ENCODE results near the gene IL20RB. TPM values are rescaled to one million over a fixed set of nuclear protein-coding genes. Genes with fewer than 3 reads are reported as not detected.
"Not testable (repeated sequence)": the region's sequence is repeated elsewhere in the genome, so short reads cannot be mapped to it uniquely, and the experiment has no call there.

The IL20RB gene
- polyA plus RNA-seq, 1 donor, result 0.72 TPM

DNA sequence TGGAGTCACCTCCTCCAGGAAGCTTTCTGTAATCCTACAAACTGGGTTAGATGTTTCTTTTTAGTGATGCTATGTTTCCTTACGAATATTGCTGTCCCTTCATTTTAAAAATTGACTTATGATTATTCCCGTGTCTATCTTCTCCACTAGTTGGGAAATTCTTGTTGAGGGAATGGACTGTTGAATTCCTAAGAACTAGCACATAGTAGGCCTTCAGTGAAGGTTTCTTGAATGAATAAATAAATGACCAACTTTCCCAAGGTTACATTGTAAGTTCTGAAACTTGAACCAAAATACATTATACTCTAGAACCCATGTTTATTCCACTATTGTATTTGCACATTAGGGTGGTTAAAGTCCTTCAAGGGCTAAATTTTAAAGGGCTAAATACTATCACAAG lies 812 bp upstream of the IL20RB start:
- DNase-seq, result no peak
- no peak overlapping the region for H3K4me3 ChIP-seq (ENCODE audit: low read length)
- H3K9me3 ChIP-seq (ENCODE audit: control insufficient read depth, low read depth, low read length), result no peaks in the 10 kb centered on the region
- no peaks in the 10 kb centered on the region for H3K36me3 ChIP-seq (ENCODE audit: control insufficient read depth, insufficient read depth, low read length)
- peak overlapping the region; percentile 63 for H3K27ac ChIP-seq (ENCODE audit: low read length)
- no CpG with 5 or more reads among the region's 2 CpGs for WGBS (ENCODE audit: insufficient coverage, low lambda C conversion rate)
- H3K27me3 ChIP-seq (ENCODE audit: control insufficient read depth, insufficient read depth, low read length), result no peaks in the 10 kb centered on the region
- H3K4me1 ChIP-seq (ENCODE audit: control insufficient read depth, insufficient read depth, low read length), result peaks cover 17% of the 10 kb centered on the region

DNA sequence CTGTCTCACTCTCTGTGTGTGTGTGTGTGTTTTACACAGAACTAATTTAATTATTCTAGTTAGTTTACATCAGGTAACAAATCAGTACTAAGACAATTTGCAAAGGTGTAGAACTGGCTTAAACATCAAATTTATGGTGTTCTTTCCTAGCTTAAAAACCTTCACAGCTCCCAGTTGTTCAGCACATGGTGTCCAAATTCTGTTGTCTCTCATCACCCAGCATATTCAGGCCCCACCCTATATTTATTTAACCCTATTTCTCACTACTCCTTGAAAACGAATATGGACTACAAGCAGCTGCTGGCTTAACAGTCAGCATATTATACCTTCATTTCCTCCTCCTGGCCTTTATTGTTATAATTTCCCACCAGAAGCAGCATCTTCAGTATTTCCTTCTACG lies 1.2 kb downstream of the IL20RB start:
- Histone ChIP-seq H3K27ac (ENCODE audit: low read length) (no peak overlapping the region), H3K27me3 (ENCODE audit: control insufficient read depth, insufficient read depth, low read length) (no peaks in the 10 kb centered on the region), H3K4me3 (ENCODE audit: low read length) (no peak overlapping the region), H3K4me1 (ENCODE audit: control insufficient read depth, insufficient read depth, low read length) (peaks cover 17% of the 10 kb centered on the region), H3K9me3 (ENCODE audit: control insufficient read depth, low read depth, low read length) (no peaks in the 10 kb centered on the region), H3K36me3 (ENCODE audit: control insufficient read depth, insufficient read depth, low read length) (no peaks in the 10 kb centered on the region)
- no peak for DNase-seq
- WGBS (ENCODE audit: insufficient coverage, low lambda C conversion rate), result 100% methylated on average over 1 of the region's 2 CpGs

DNA sequence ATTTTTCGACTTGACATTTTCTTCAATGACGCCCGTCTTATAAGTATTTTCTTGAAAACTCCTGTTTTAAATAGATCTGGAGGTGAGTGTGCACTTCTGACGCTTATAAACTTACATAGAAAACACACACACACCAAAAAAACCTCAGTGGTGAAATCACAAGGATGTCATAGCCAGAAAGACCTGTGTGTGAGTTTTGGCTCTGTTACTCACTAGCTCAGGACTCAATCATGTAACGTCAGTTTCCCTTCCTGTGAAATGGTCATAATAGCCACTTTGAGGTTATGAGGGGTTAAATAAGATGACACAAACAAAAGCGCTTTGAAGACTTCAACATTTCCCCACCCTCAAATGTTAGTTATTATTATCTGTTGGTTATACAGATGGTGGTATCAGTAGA lies 1.8 kb downstream of the IL20RB start:
- peaks cover 16% of the 10 kb centered on the region for H3K4me1 ChIP-seq (ENCODE audit: control insufficient read depth, insufficient read depth, low read length)
- no peak for DNase-seq
- H3K27ac ChIP-seq (ENCODE audit: low read length), result no peak overlapping the region
- H3K9me3 ChIP-seq (ENCODE audit: control insufficient read depth, low read depth, low read length), result no peaks in the 10 kb centered on the region
- no peak overlapping the region for H3K4me3 ChIP-seq (ENCODE audit: low read length)
- H3K27me3 ChIP-seq (ENCODE audit: control insufficient read depth, insufficient read depth, low read length), result no peaks in the 10 kb centered on the region
- H3K36me3 ChIP-seq (ENCODE audit: control insufficient read depth, insufficient read depth, low read length), result no peaks in the 10 kb centered on the region
- WGBS (ENCODE audit: insufficient coverage, low lambda C conversion rate), result no CpG with 5 or more reads among the region's 6 CpGs

DNA sequence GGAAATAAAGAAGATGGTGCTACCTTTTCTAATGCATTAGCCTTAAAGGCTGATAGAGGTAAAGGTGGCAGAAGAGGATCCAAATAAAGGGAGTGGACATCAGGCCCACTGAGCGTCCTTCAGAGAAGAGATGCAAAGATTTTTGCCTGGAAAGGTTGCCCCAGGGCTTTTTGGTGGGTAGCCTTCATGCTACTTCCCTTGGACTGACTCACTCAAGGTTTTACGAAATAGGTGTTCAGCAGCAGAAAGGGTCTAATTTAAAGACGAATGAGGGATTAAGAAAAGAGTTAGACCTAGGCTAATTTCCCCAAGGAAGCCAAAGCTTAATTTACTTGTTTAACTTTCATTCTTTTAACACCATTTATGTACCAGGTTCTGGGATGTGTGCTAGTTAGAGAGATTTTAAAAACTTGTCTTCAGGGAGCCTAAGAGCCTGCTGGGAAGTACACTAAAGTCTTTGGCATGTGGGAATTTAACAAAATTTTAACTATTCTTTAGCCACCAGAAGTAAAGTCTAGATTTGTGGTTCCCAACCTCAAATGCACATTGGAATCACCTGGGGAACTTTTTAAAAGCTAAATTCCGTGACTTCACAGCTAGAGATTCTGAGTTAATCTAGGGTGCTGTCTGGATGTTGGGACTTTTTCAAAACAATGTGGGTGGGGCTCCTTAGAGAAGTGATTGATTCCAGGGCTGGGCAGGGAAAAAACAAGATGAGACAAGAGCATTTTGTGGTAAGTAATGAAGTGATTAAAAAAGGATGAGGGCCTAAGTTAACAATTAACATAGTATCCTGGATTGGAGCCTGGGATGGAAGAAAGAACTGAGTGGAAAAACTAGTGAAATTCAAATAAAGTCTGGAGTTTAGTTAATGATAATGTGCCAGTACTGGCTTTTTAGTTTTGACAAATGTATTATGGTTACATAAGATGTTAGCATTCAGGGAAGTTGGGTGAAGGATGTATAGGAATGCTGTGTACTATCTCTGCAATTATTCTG lies 3.4 kb downstream of the IL20RB start:
- Histone ChIP-seq H3K27ac (ENCODE audit: low read length) (no peak overlapping the region), H3K4me3 (ENCODE audit: low read length) (no peak overlapping the region)
- WGBS (ENCODE audit: insufficient coverage, low lambda C conversion rate), result 92% methylated on average over 2 of the region's 4 CpGs

DNA sequence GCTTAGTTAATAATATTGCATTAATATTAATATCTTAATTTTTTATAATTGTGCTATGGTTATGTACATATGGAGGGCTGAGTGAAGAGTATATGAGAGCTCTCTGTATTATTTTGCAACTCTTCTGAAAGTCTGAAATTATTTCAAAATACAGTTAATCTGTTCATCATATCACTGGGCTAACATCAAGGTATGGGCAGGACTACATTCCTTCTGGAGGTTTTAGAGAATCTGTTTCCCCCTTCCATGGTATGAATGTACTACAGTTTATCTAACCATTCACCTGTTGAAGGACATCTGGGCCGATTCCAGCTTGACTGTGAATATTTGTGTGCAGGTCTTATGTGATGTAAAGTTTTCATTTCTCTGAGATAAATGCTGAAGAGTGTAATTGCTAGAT lies 5.1 kb downstream of the IL20RB start:
- Histone ChIP-seq H3K36me3 (ENCODE audit: control insufficient read depth, insufficient read depth, low read length) (no peaks in the 10 kb centered on the region), H3K9me3 (ENCODE audit: control insufficient read depth, low read depth, low read length) (no peaks in the 10 kb centered on the region), H3K4me3 (ENCODE audit: low read length) (no peak overlapping the region), H3K4me1 (ENCODE audit: control insufficient read depth, insufficient read depth, low read length) (no peaks in the 10 kb centered on the region), H3K27ac (ENCODE audit: low read length) (no peak overlapping the region), H3K27me3 (ENCODE audit: control insufficient read depth, insufficient read depth, low read length) (no peaks in the 10 kb centered on the region)
- no peak for DNase-seq
- WGBS (ENCODE audit: insufficient coverage, low lambda C conversion rate), result no CpG with 5 or more reads among the region's 1 CpG

More for the DNA sequence above, 3.4 kb downstream of the IL20RB start:
- Histone ChIP-seq H3K4me1 (ENCODE audit: control insufficient read depth, insufficient read depth, low read length) (peaks cover 5% of the 10 kb centered on the region), H3K36me3 (ENCODE audit: control insufficient read depth, insufficient read depth, low read length) (no peaks in the 10 kb centered on the region), H3K27me3 (ENCODE audit: control insufficient read depth, insufficient read depth, low read length) (no peaks in the 10 kb centered on the region), H3K9me3 (ENCODE audit: control insufficient read depth, low read depth, low read length) (no peaks in the 10 kb centered on the region)
- no peak for DNase-seq

DNA sequence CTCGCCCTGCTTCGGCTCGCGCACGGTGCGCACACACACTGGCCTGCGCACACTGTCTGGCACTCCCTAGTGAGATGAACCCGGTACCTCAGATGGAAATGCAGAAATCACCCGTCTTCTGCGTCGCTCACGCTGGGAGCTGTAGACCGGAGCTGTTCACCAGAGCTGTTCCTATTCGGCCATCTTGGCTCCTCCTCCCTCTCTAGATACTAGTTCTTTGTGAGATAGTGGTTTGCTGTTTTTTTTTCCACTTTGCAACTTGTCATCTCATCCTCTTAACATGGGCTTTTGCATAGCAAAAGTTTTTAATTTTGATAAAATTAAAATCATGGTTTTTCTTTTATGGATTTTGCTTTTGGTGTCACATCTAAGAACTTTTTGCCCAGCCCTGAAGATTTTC lies 11.8 kb downstream of the IL20RB start:
- H3K27me3 ChIP-seq (ENCODE audit: control insufficient read depth, insufficient read depth, low read length); H3K27ac ChIP-seq (ENCODE audit: low read length); H3K4me1 ChIP-seq (ENCODE audit: control insufficient read depth, insufficient read depth, low read length); H3K4me3 ChIP-seq (ENCODE audit: low read length); H3K9me3 ChIP-seq (ENCODE audit: control insufficient read depth, low read depth, low read length); DNase-seq; H3K36me3 ChIP-seq (ENCODE audit: control insufficient read depth, insufficient read depth, low read length): not testable (repeated sequence)
- WGBS (ENCODE audit: insufficient coverage, low lambda C conversion rate), result no CpG with 5 or more reads among the region's 14 CpGs

DNA sequence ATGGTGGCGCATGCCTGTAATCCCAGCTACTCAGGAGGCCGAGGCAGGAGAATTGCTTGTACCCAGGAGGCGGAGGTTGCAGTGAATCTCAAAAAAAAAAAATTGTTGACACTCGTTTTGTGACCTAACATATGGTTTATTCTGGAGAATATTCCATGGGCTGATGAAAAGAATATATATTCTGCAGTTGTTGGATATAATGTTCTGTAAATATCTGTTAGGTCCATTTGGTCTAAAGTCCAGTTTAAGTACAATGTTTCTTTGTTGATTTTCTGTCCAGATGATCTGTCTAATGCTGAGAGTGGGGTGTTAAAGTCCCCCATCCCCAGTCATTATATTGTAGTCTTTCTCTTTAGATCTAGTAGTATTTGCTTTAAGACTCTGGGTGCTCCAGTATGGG lies 15.6 kb downstream of the IL20RB start:
- H3K9me3 ChIP-seq (ENCODE audit: control insufficient read depth, low read depth, low read length), result peaks cover 14% of the 10 kb centered on the region
- H3K27ac ChIP-seq (ENCODE audit: low read length), result no peak overlapping the region
- no peaks in the 10 kb centered on the region for H3K27me3 ChIP-seq (ENCODE audit: control insufficient read depth, insufficient read depth, low read length)
- no peaks in the 10 kb centered on the region for H3K4me1 ChIP-seq (ENCODE audit: control insufficient read depth, insufficient read depth, low read length)
- H3K4me3 ChIP-seq (ENCODE audit: low read length), result no peak overlapping the region
- DNase-seq, result no peak
- H3K36me3 ChIP-seq (ENCODE audit: control insufficient read depth, insufficient read depth, low read length), result no peaks in the 10 kb centered on the region
- WGBS (ENCODE audit: insufficient coverage, low lambda C conversion rate), result no CpG with 5 or more reads among the region's 4 CpGs

DNA sequence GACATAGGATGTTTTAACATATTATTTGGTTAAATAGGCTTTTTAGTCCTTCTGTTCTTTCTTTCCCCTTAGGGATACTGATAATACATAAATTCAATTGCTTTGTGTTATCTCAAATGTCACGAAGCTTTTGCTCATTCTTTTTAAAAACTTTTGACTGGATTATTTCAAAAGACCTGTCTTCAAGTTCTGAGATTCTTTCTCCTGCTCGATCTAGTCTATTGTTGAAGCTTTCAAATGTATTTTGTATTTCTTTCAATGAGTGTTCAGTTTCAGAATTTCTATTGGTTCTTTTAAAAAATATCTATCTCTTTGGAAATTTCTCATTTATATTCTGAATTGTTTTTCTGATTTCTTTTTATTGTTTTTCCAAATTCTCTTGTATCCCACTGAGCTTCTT lies 16.9 kb downstream of the IL20RB start:
- 68% methylated on average over 2 of the region's 2 CpGs for WGBS (ENCODE audit: insufficient coverage, low lambda C conversion rate)
- H3K36me3 ChIP-seq (ENCODE audit: control insufficient read depth, insufficient read depth, low read length), result no peaks in the 10 kb centered on the region

DNA sequence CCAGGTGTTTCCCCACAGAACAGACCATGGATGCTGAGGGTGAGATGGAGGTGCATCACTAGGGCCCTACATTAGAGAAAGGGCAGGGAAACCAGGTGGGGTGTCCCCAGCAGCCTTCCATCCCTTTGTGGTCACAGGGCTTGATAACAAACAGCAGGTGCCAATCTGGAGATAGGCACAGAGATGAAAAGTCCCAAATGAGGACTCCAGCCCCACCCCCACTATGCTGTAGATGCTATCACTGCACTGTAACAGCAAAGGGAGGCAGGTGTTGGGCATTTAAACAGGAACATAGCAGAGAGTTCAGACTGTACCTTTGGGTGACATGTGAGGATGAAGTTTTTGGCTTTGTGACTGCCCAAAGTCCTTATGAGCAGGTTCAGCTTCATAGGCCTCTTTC lies 21.4 kb downstream of the IL20RB start:
- Histone ChIP-seq H3K4me1 (ENCODE audit: control insufficient read depth, insufficient read depth, low read length) (peaks cover 6% of the 10 kb centered on the region), H3K36me3 (ENCODE audit: control insufficient read depth, insufficient read depth, low read length) (no peaks in the 10 kb centered on the region), H3K27ac (ENCODE audit: low read length) (no peak overlapping the region), H3K4me3 (ENCODE audit: low read length) (no peak overlapping the region), H3K9me3 (ENCODE audit: control insufficient read depth, low read depth, low read length) (peaks cover 11% of the 10 kb centered on the region), H3K27me3 (ENCODE audit: control insufficient read depth, insufficient read depth, low read length) (no peaks in the 10 kb centered on the region)
- no peak for DNase-seq

More for the DNA sequence above, 16.9 kb downstream of the IL20RB start:
- no peak overlapping the region for H3K27ac ChIP-seq (ENCODE audit: low read length)
- DNase-seq, result no peak
- peaks cover 14% of the 10 kb centered on the region for H3K9me3 ChIP-seq (ENCODE audit: control insufficient read depth, low read depth, low read length)
- no peaks in the 10 kb centered on the region for H3K27me3 ChIP-seq (ENCODE audit: control insufficient read depth, insufficient read depth, low read length)
- no peak overlapping the region for H3K4me3 ChIP-seq (ENCODE audit: low read length)
- no peaks in the 10 kb centered on the region for H3K4me1 ChIP-seq (ENCODE audit: control insufficient read depth, insufficient read depth, low read length)

DNA sequence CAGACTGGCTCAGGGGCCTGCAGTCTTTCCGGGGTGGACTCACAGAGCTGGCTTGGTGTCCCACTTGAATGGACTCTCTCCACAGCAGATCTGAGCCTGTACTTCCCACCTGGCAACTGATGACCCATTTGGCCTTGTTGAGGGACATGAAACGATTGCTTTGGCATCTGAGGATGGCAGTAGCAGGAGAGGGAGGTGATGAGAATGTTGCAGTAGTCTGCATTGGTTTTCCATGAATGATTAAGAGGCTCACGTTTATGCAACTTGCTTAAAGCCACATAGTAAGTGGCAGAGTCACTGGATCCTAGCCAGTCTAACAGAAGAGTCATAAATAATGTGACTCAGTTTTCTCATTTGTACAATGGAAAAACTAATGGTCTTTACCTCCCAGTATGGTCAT lies 21.9 kb downstream of the IL20RB start:
- WGBS (ENCODE audit: insufficient coverage, low lambda C conversion rate), result no CpG with 5 or more reads among the region's 3 CpGs
- Histone ChIP-seq H3K36me3 (ENCODE audit: control insufficient read depth, insufficient read depth, low read length) (no peaks in the 10 kb centered on the region), H3K27me3 (ENCODE audit: control insufficient read depth, insufficient read depth, low read length) (no peaks in the 10 kb centered on the region), H3K4me1 (ENCODE audit: control insufficient read depth, insufficient read depth, low read length) (peaks cover 9% of the 10 kb centered on the region), H3K9me3 (ENCODE audit: control insufficient read depth, low read depth, low read length) (peaks cover 10% of the 10 kb centered on the region), H3K4me3 (ENCODE audit: low read length) (no peak overlapping the region), H3K27ac (ENCODE audit: low read length) (no peak overlapping the region)
- DNase-seq, result no peak

DNA sequence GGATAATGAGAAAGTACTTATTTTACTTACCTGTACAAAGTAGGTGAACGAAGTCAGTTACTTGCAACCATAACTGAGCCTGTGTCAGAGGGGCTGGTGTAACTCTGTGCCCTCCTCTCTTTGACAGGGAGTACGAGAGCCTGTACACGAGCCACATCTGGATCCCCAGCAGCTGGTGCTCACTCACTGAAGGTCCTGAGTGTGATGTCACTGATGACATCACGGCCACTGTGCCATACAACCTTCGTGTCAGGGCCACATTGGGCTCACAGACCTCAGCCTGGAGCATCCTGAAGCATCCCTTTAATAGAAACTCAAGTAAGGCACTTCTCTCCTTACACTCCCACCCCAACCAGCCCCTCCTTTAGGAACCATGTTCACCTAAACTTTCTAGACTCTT lies 24.2 kb downstream of the IL20RB start:
- H3K4me1 ChIP-seq (ENCODE audit: control insufficient read depth, insufficient read depth, low read length), result peaks cover 15% of the 10 kb centered on the region
- no peak overlapping the region for H3K4me3 ChIP-seq (ENCODE audit: low read length)
- H3K9me3 ChIP-seq (ENCODE audit: control insufficient read depth, low read depth, low read length), result no peaks in the 10 kb centered on the region
- DNase-seq, result no peak
- no peaks in the 10 kb centered on the region for H3K36me3 ChIP-seq (ENCODE audit: control insufficient read depth, insufficient read depth, low read length)
- WGBS (ENCODE audit: insufficient coverage, low lambda C conversion rate), result no CpG with 5 or more reads among the region's 5 CpGs
- H3K27ac ChIP-seq (ENCODE audit: low read length), result peak overlapping the region; percentile 56
- H3K27me3 ChIP-seq (ENCODE audit: control insufficient read depth, insufficient read depth, low read length), result no peaks in the 10 kb centered on the region

Measured in large intestine (tissue), 3 donors.